ENCODE results near the gene MLANA.

MLANA gene

GRCh38 chr9:5918460-5918859, 27.8 kb downstream of the MLANA start:
- H3K4me3 ChIP-seq = no peak overlapping the region
- intact Hi-C loops (cut with DNase I; ENCODE audit: low total_unique reads) = no loop called here
- peaks cover 22 to 39% (median 35%) of the 10 kb centered on the region in 3 donors for H3K36me3 ChIP-seq
- no peaks in the 10 kb centered on the region for H3K9me3 ChIP-seq
- no peaks in the 10 kb centered on the region for H3K27me3 ChIP-seq
- DNase-seq = no peak
- H3K4me1 ChIP-seq = no peaks in the 10 kb centered on the region
- no peak for TF ChIP-seq CTCF (IDR thresholded peaks at IDR 0.05)
- H3K27ac ChIP-seq = no peak overlapping the region

- Histone ChIP-seq H3K27ac (no peak overlapping the region), H3K27me3 (no peaks in the 10 kb centered on the region), H3K36me3 (peaks cover 38 to 57% (median 53%) of the 10 kb centered on the region in 3 donors), H3K4me3 (no peak overlapping the region), H3K9me3 (no peaks in the 10 kb centered on the region), H3K4me1 (no peaks in the 10 kb centered on the region)
- DNase-seq = no peak
- no peak for TF ChIP-seq CTCF (IDR thresholded peaks at IDR 0.05)
- intact Hi-C loops (cut with DNase I; ENCODE audit: low total_unique reads) = no loop called here
Measured at GRCh38 chr9:5920860-5921328, 30.2 kb downstream of the MLANA start.

DNA sequence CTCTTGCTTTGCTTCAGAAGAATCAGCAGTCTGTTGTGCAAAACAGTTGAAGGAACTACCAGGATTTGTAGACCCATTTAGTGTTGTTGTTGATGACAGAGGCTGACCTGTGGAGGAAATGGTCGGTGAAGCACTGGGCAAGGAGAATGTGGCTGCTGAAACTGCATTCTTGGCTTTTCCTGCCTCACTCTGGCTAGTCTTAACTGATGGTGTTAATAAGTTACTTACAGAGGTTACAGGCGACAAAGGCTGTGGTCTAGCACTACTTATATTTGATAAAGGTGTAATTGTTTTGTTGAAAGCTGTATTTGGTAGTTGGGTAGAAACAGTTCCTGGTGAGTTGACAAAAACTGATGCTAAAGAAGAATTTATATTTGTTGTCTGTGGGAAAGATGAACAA, 31.5 kb downstream of the MLANA start:
- intact Hi-C loops (cut with DNase I; ENCODE audit: low total_unique reads) = no loop called here
- DNase-seq = no peak
- peaks cover 38 to 70% (median 59%) of the 10 kb centered on the region in 3 donors for H3K36me3 ChIP-seq
- H3K9me3 ChIP-seq = no peaks in the 10 kb centered on the region
- no peak overlapping the region for H3K4me3 ChIP-seq
- H3K27ac ChIP-seq = no peak overlapping the region
- no peak for TF ChIP-seq CTCF (IDR thresholded peaks at IDR 0.05)
- no peaks in the 10 kb centered on the region for H3K4me1 ChIP-seq
- no peaks in the 10 kb centered on the region for H3K27me3 ChIP-seq

- H3K27me3 ChIP-seq = no peaks in the 10 kb centered on the region
- peaks cover 9 to 18% (median 15%) of the 10 kb centered on the region in 3 donors for H3K36me3 ChIP-seq
- no peak for DNase-seq
- H3K4me3 ChIP-seq = no peak overlapping the region
- no peak for TF ChIP-seq CTCF (IDR thresholded peaks at IDR 0.05)
- intact Hi-C loops (cut with DNase I; ENCODE audit: low total_unique reads) = no loop called here
- no peak overlapping the region for H3K27ac ChIP-seq
- no peaks in the 10 kb centered on the region for H3K4me1 ChIP-seq
- no peaks in the 10 kb centered on the region for H3K9me3 ChIP-seq
Measured at GRCh38 chr9:5931657-5932056, 41.0 kb downstream of the MLANA start.

GRCh38 chr9:5938449-5938848, 47.8 kb downstream of the MLANA start:
- Histone ChIP-seq H3K27ac (no peak overlapping the region), H3K9me3 (no peaks in the 10 kb centered on the region), H3K4me3 (no peak overlapping the region), H3K4me1 (no peaks in the 10 kb centered on the region), H3K36me3 (peaks cover 2 to 3% (median 3%) of the 10 kb centered on the region in 3 donors), H3K27me3 (no peaks in the 10 kb centered on the region)
- no peak for DNase-seq
- intact Hi-C loops (cut with DNase I; ENCODE audit: low total_unique reads) = loop anchor here (2.0 kb wide), 1 partner anchor 36 kb away; no protein-coding TSS in a partner anchor
- no peak for TF ChIP-seq CTCF (IDR thresholded peaks at IDR 0.05)

- H3K9me3 ChIP-seq = no peaks in the 10 kb centered on the region
- no peak overlapping the region for H3K4me3 ChIP-seq
- no peaks in the 10 kb centered on the region for H3K36me3 ChIP-seq
- no peak for TF ChIP-seq CTCF (IDR thresholded peaks at IDR 0.05)
- H3K27me3 ChIP-seq = no peaks in the 10 kb centered on the region
- no peaks in the 10 kb centered on the region for H3K4me1 ChIP-seq
- intact Hi-C loops (cut with DNase I; ENCODE audit: low total_unique reads) = loop anchor here (2.0 kb wide), 1 partner anchor 35 kb away; no protein-coding TSS in a partner anchor
- no peak for DNase-seq
- no peak overlapping the region for H3K27ac ChIP-seq
Measured at GRCh38 chr9:5939530-5939929, 48.8 kb downstream of the MLANA start.

Data from tibial artery (tissue), 4 donors.